ENCODE data around the gene CABLES1.

CABLES1 gene

DNA sequence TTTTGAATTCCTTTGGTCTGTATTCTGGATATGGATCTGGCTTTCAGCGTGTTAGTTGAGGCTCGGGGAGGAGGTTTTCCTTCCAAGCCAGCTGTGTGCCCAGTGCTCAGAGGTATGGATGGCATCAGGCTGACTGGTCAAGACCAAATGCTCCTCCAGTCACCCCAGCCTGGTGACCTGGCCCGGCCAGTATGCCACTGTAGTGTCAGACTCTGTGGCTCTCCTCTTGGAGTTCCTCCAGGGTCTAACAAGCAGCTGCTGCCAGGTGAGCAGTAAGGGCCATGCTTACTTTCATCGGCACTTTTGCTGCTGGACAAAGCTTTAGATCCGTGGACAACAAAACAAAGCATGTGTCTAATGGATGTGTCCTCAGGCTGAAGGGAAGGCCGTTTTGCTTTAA, 44.1 kb downstream of the CABLES1 start:
- DNase-seq: no peak
- in situ Hi-C loops (cut with HindIII; ENCODE audit: low pct_ligation_motif_present, low pct_unique_long_range_greater_than_20kb, low sequenced_read_pairs): no loop called here

- DNase-seq: no peak
- in situ Hi-C loops (cut with HindIII; ENCODE audit: low pct_ligation_motif_present, low pct_unique_long_range_greater_than_20kb, low sequenced_read_pairs): no loop called here
Observed at GRCh38 chr18:23181547-23181946, 46.3 kb downstream of the CABLES1 start.

DNA sequence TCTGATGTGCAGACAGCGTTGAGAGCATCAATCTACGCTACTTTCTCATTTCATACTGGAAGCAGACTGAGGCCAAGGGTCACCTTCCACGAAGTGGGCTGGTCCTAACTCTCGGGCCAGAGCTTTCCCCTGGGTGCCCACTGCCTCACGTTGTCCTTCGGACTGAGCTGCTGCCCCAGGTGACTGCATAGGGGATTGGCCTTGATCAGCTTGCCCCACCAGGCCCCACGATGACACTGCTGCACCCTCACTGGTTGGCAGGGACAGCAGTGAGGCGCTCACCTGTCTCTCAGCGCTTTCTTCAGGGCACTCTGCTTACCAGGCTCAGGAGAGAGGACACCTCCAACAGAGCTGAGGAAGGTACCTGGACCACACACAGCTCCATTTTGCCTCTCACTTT, 47.3 kb downstream of the CABLES1 start:
- in situ Hi-C loops (cut with HindIII; ENCODE audit: low pct_ligation_motif_present, low pct_unique_long_range_greater_than_20kb, low sequenced_read_pairs): no loop called here
- DNase-seq: no peak

GRCh38 chr18:23183411-23184150, 48.3 kb downstream of the CABLES1 start:
- in situ Hi-C loops (cut with HindIII; ENCODE audit: low pct_ligation_motif_present, low pct_unique_long_range_greater_than_20kb, low sequenced_read_pairs): no loop called here
- DNase-seq: no peak

DNA sequence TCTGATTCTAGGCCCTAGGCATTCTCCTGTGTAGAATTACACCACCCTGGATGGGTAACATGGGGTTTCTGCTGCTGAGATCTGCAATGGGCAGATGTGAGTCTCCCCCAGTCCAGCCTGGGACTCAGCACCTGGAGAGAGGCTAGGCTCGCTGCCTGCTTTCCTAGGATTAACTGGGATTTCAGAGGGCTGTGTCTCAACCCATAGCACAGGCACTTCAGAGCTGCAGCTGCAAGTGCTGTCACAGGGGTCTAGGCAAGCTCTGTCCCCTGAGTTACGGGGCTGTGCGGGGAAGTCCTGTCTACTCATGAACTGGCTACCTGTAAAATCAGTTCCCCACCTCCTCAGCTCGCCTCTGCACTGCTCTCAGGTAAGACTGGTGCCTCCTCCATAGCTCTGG, 51.5 kb downstream of the CABLES1 start:
- in situ Hi-C loops (cut with HindIII; ENCODE audit: low pct_ligation_motif_present, low pct_unique_long_range_greater_than_20kb, low sequenced_read_pairs): no loop called here
- no peak for DNase-seq

DNA sequence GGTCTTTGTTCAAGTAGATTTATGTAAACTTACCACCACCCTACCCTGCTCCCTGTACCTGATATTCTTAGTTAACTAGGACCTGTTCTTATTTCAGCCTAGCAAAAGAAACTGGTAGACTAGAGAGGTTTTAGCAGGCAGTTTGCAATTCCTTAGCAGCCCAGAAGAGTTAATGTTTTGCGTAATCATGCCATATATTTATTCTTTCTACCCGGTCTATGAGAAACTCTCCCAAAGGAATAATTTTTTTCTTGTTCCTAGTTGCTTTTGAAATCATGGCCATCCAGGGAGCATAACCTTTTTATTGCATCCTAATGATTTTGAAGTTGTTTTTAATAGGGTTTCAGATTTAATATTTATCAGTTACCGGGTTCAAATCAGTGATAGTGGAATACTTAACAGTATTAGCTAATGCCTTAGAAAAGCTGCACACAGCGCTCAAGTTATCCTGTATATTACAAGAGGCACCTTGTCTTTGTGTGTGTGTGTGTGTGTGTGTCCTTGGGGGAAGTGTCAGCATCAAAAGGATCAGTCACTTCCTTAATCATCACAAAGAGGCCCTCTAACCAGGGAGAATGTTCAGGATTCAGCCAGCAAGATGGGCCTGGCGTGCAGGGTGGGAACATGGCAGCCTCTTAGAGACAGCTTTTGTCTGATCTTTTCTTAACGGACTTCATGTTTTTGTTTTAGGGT, 52.9 kb downstream of the CABLES1 start:
- DNase-seq: no peak
- in situ Hi-C loops (cut with HindIII; ENCODE audit: low pct_ligation_motif_present, low pct_unique_long_range_greater_than_20kb, low sequenced_read_pairs): no loop called here

GRCh38 chr18:23189099-23189498, 53.8 kb downstream of the CABLES1 start:
- DNase-seq: no peak
- in situ Hi-C loops (cut with HindIII; ENCODE audit: low pct_ligation_motif_present, low pct_unique_long_range_greater_than_20kb, low sequenced_read_pairs): no loop called here

DNA sequence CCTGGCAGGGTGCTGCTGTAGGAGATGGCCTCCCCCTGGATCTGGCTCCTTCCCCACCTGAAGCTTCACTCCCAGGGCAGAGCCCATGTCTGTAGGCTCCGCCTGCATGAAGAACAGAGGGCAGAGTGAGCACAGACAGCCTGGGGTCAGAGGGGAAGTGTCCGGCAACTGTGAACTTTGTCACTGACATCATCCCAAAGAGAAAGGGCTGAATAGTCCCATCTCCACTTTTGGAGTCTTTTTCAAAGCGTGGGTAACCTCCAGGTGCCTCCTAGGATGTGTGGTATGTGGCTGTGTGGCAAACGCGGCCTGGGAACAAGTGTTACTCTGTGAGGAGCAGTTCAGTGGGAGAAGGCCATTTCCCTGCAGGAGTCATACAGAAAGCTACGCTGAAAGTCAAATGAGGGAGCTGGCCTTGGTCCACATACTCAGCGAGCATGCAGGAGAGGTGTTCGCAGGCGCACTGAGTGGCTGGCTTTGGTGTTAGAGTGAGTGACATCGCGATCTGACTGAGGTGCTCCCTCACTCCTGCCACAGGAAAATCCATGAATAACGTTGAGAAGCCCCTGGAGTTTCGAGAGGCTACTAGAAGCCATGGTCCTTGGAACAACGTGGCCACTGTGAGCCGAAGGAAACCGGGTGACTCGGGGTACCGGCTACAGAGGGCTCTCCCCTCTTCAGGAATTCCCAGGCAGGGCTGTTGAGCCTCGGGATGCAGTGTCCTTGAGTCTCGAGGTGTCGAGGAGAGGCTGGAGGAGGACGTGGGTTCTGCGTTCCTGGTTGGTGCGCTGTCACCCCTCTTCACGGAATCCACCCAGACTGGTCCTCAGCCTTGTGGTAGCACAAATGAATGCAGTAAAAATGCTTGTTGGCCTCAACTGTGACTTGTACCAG, 54.7 kb downstream of the CABLES1 start:
- no peak for DNase-seq
- in situ Hi-C loops (cut with HindIII; ENCODE audit: low pct_ligation_motif_present, low pct_unique_long_range_greater_than_20kb, low sequenced_read_pairs): no loop called here

DNA sequence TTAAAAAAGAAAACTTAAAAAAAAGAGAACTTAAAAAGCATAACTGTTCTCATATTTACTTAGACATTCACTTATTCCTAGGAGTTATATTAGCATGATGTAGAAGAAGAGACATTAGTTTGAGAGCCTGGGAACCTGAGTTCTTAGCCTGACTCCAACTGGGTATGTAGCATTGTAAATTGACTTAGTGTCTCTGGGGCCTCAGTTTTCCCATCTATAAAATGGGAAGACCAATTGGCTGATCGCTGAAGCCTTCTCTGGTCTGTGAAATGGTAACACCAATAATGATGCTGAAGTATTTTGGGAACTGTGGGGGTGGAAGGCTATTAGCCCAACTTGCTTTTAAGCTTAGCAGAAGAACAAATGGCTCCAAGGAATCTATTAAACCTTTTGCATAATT, 55.9 kb downstream of the CABLES1 start:
- in situ Hi-C loops (cut with HindIII; ENCODE audit: low pct_ligation_motif_present, low pct_unique_long_range_greater_than_20kb, low sequenced_read_pairs): no loop called here
- DNase-seq: no peak

DNA sequence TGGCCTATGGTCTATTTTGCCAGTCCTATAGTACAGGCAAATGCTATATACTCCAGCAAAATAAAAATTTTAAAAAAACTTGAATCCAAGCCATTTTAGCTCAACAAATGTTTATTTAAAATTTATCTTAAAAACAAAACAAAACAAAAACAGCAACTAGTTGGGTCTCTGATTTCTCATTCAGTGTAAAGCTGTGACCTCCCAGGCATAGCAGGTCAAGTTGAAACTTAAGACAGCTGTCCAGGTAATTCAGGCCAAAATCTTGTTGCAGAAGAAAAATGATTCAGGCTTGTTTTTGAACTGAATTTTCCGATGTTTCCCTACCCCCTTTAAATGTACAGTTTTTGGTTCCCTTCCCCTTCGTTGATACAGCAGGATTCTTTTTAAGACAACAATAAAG, 58.5 kb downstream of the CABLES1 start:
- in situ Hi-C loops (cut with HindIII; ENCODE audit: low pct_ligation_motif_present, low pct_unique_long_range_greater_than_20kb, low sequenced_read_pairs): no loop called here

DNA sequence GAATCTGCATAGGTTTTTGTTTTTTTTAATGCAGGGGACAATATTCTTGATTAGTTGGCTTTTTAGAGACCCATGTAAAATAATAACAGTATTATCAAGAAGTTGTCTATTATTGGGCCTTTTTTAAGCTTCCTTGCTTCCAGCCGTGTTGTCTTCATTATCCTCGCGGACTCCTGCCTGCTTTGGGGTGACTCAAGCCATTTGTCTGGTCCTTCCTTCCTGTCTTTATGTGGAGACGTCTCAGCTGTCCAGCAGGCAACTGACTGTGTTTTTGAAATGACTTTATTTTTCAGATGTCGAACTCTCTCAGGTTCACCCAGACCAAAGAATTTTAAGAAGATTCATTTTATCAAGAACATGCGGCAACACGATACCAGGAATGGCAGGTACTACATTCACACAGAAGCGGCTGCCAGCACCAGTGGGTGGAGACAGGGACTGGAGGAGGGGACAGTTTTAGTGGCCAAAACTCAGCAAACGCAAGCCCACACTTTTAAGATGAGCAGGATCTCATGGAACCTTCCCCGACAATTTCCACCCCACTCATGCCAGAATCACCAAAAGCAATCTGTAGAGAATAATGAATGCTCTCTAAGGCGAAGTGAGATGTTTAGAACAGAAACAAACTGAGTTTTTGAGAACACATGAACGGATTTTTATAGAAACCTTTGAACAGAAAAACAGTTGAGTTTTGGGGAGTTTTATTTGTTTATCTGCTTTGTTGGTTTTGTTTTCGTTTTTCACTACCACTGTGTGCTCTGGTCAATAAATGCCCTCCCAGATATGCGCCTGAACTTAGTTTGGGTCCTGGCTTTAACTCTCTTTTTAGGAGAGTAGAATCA, 59.1 kb downstream of the CABLES1 start:
- in situ Hi-C loops (cut with HindIII; ENCODE audit: low pct_ligation_motif_present, low pct_unique_long_range_greater_than_20kb, low sequenced_read_pairs): no loop called here
- DNase-seq: no peak

More for the DNA sequence above, 58.5 kb downstream of the CABLES1 start:
- no peak for DNase-seq

DNA sequence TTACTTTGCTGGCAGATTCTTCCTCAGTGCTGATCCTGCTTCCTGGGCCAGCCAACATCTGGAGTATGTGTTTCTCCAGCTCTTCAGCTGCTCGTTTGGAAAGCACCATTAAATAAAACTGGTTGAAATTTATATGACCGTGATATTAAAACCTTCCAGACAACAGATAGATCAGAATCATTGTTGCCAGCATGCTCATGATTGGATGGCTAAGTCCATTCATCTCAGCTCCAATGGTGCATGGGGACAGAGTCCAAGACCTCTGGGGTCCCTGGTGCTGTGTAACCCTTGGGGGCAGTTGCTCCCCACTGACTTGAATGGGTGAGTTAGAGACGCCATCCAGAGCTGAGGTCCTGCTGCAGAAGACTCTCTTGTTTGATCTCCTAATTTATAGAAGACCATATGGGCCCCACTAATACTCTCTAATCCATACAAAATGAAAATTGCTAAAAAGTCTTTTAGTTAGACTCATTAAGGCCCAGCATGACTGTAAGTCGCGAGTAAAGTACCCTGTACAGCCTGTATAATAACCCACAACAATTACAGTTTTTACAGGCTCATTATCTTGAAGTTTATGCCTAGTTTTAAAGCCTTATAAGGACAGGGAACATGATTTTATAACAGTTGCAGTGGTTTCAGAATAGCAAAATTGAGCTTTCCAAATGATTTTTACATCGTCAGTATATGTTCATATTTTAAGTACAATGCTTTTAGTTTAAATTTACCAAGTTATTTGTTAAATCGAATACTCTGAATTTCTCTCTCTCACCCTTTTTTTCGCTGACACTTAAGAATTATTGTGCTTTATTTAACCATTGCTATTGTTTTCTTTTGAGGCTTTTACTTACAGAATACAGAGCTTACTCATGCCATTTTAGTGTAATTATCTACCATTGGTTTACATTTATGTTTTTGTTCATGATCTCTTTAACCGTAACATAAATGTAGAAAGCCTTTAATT, 60.0 kb downstream of the CABLES1 start:
- no peak for DNase-seq
- in situ Hi-C loops (cut with HindIII; ENCODE audit: low pct_ligation_motif_present, low pct_unique_long_range_greater_than_20kb, low sequenced_read_pairs): no loop called here

GRCh38 chr18:23196119-23197007, 61.1 kb downstream of the CABLES1 start:
- in situ Hi-C loops (cut with HindIII; ENCODE audit: low pct_ligation_motif_present, low pct_unique_long_range_greater_than_20kb, low sequenced_read_pairs): no loop called here
- DNase-seq: no peak

- DNase-seq: no peak
- in situ Hi-C loops (cut with HindIII; ENCODE audit: low pct_ligation_motif_present, low pct_unique_long_range_greater_than_20kb, low sequenced_read_pairs): no loop called here
Observed at GRCh38 chr18:23198217-23198845, 63.0 kb downstream of the CABLES1 start.

DNA sequence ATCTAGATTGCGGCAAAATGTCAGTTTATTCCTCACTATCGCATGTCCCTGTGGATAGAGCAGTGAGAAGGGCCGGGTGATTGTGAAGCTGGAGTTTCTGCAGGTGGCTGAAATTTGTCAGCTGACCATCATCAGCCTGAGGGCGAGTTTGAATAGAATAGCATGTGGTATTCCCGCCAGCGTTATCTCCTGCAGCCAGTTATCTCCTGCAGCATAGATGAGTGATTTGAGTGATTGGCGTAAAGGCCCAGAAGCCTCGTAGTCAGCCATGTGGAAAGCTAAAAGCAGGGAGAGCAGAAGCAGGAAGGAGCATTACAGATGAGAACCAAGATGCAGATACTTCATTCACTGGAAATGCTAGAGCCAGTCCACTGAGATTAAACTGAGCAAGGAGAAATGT, 65.5 kb downstream of the CABLES1 start:
- in situ Hi-C loops (cut with HindIII; ENCODE audit: low pct_ligation_motif_present, low pct_unique_long_range_greater_than_20kb, low sequenced_read_pairs): no loop called here
- peak; percentile 7 for DNase-seq

DNA sequence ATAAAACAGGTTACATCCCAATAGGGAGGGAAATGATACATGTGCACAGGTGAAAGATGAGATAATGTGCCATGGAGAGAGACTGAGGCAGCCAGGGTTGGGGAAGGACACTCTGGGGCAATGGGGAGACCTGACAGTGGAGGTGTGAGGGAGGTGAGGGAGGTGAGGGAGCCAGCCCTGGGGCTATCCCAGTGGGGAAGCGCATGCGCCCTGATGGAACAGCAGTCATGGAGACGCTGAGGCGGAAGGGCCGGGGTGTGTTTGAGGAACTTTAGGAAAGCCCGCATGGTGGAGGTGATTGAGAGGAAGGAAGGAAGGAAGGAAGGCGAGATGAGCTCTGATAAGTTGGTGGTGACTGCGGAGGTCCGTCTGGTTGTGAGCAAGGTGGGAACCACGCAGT, 66.5 kb downstream of the CABLES1 start:
- DNase-seq: no peak
- in situ Hi-C loops (cut with HindIII; ENCODE audit: low pct_ligation_motif_present, low pct_unique_long_range_greater_than_20kb, low sequenced_read_pairs): no loop called here

All from ACHN (cell line).